Mucosa of descending colon (tissue), 3 donors: ENCODE results near the gene PTPRS. TPM values are rescaled to one million over a fixed set of nuclear protein-coding genes. Genes with fewer than 3 reads are reported as not detected.
"Not testable (repeated sequence)": the region's sequence is repeated elsewhere in the genome, so short reads cannot be mapped to it uniquely, and the experiment has no call there.

Experiments
- ATAC-seq: fragments of 200-7000 bp; cut with Tn5 transposase; one replicate; pipeline ENCODE4 v1.9.1; 2020; ENCODE audit warnings: mild to moderate bottlenecking, moderate library complexity
- DNase-seq, 3 donors: peaks; one replicate each; pipeline ENCODE4 v3.0.0-alpha.2; 2020
- H3K36me3 ChIP-seq: fragments of 200-600 bp; one replicate; pipeline ENCODE4 v1.8.0; 2021; ENCODE audit warnings: low read depth, mild to moderate bottlenecking
- H3K4me1 ChIP-seq: fragments of 200-600 bp; one replicate; pipeline ENCODE4 v1.8.0; 2021; ENCODE audit warnings: low read depth, mild to moderate bottlenecking
- H3K4me3 ChIP-seq: fragments of 200-600 bp; one replicate; pipeline ENCODE4 v1.8.0; 2021; ENCODE audit warnings: mild to moderate bottlenecking
- H3K9me3 ChIP-seq: fragments of 200-600 bp; one replicate; pipeline ENCODE4 v1.8.0; 2021; ENCODE audit warnings: mild to moderate bottlenecking
- intact Hi-C, 2 donors: fragments of 100-400 bp; cut with DNase I in 1 of 2; cut with micrococcal nuclease in 1 of 2; formaldehyde crosslinking; loops; one replicate each; pipeline versions ENCODE4 v1.11.0 to v1.11.1; 2022; cut with DNase I, micrococcal nuclease
- long read RNA-seq, 2 donors: library from polyadenylated mRNA; unstranded; transcript quantifications; one replicate each; pipeline ENCODE4 v2.0.0, GENCODE V29; 2019 to 2021
- total RNA-seq, 3 donors: library from RNA; stranded (reverse); fragmentation: NEBNext Ultra II Directional in 2 of 3; extraction: Animal tissue kit (Norgen Biotek cat#: 25700) in 2 of 3; gene quantifications; one replicate each; pipeline versions ENCODE4 v1.2.1 to v1.2.4, GENCODE V29; 2021 to 2023
- TF ChIP-seq, protein P1 (sequence below): fragments of 200-600 bp; IDR thresholded peaks from one replicate; pipeline ENCODE4 v1.8.0; 2022; ENCODE audit warnings: antibody characterized with exemption, mild to moderate bottlenecking
- donor health status: DM: no; HTN: no; CAD: no; lungs with moderate emphysema.
- donor health status: DM: no; HTN: no; CAD: no.
- donor health status: DM: no; HTN: yes; CAD: no.

PTPRS gene
- 100 to 1,000 TPM in 1 of 3 donors, 10 to 100 TPM in 1, 1 to 10 TPM in 1; 7.2 to 131 (median 22.5) TPM for total RNA-seq
- long read RNA-seq, donor 1, partial matches to known transcripts = 26 of 44 reads
- long read RNA-seq, donor 1, other reads (novel, unspliced or antisense) = 18 of 44 reads
- long read RNA-seq, donor 2, partial matches to known transcripts = 0 of 3 reads
- long read RNA-seq, donor 2, other reads (novel, unspliced or antisense) = 3 of 3 reads

DNA sequence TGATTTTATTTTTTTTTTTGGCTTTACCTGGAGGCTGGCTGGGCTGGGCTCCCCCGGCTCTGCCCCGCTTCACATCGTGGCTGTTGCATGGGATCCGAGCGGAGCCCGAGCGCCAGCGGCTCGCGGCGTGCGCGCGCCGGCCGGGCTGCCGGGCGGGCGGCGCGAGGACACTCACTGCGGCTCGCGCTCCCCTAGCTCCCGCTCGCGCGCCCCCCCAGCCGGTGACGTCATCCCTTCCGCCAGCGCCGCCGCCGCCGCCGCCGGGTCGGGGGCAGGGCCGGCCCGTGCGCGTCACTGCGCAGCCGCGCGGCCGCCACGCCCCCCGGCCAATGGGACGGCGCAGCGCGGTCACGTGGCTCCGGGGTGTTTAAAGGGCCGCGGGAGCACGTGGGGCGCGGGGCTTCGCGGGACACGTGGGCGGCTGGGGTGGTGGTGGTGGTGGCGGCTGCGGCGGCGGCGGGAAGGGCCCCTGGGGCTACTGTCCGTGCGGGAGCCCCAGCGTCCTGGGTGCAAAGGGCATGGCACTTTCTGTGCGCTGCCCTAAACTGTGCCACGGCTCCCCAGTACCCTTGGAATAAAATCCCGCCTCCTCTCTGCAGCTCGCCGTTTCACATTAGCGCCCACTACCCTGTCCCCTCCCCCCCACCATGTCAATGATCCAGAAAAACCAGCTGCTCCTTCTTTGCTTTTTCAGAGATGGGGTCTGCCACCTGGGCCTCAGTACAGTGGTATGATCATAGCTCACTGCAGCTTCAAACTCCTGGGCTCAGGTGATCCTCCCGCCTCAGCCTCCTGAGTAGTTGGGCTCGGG lies at the start of gene PTPRS:
Gene PTPRS, minus strand, starts transcription at position 176 of the 811 bp plus-strand sequence. CDS start 54,672 bp downstream, outside the sequence.
- DNase-seq = peak; percentile 60 to 76 (median 70)
- Histone ChIP-seq H3K4me3 (no peak within 1 kb of the TSS), H3K36me3 (no peaks in the 10 kb centered on the region), H3K9me3 (no peaks in the 10 kb centered on the region), H3K4me1 (peaks cover 4% of the 10 kb centered on the region)
- TF ChIP-seq, protein P1, sequence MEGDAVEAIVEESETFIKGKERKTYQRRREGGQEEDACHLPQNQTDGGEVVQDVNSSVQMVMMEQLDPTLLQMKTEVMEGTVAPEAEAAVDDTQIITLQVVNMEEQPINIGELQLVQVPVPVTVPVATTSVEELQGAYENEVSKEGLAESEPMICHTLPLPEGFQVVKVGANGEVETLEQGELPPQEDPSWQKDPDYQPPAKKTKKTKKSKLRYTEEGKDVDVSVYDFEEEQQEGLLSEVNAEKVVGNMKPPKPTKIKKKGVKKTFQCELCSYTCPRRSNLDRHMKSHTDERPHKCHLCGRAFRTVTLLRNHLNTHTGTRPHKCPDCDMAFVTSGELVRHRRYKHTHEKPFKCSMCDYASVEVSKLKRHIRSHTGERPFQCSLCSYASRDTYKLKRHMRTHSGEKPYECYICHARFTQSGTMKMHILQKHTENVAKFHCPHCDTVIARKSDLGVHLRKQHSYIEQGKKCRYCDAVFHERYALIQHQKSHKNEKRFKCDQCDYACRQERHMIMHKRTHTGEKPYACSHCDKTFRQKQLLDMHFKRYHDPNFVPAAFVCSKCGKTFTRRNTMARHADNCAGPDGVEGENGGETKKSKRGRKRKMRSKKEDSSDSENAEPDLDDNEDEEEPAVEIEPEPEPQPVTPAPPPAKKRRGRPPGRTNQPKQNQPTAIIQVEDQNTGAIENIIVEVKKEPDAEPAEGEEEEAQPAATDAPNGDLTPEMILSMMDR = no peak
- peak; percentile 82 for ATAC-seq
- intact Hi-C loops = no loop called here

DNA sequence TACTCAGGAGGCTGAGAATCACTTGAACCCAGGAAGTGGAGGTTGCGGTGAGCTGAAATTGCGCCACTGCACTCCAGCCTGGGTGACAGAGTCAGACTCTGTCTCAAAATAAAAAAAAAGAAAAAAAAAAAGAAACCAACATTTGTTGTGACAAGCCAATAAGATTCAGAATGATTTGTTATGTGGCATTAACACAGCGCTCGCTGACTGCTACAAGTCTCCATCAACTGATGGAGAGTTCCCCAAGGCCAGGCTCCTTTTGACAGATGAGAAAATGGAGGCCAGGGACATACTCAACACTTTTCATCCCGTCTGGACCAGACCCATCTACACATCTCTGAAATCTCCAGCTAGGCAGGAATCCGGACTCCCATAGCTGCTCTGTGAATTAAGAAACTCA lies 48.7 kb upstream of the PTPRS start:
- no peaks in the 10 kb centered on the region for H3K9me3 ChIP-seq

DNA sequence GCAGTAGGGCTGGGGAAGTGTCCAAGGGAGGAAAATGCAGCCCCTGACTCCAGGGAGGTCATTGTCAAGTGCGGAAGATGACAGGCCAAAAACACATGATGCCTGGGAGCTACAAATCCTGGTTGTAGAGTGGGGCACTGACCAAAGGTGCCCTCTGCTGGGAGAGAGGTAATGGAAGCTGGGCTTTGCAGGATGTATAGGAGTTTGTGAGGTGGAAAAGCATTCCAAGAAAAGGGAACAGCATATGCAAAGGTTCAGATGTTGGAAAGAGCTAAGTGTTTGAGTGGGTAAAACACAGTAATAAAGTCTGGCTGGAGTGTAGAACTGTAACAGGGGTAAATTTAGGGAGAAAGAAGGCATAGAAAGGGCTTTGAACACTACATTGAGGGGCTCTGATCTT lies 46.9 kb upstream of the PTPRS start:
- intact Hi-C loops = no loop called here
- H3K4me1 ChIP-seq = no peaks in the 10 kb centered on the region
- peaks cover 8% of the 10 kb centered on the region for H3K9me3 ChIP-seq
- no peak overlapping the region for H3K4me3 ChIP-seq
- no peak for ATAC-seq
- TF ChIP-seq, protein P1 = no peak
- H3K36me3 ChIP-seq = no peaks in the 10 kb centered on the region
- no peak for DNase-seq

More for the DNA sequence above, 48.7 kb upstream of the PTPRS start:
- Histone ChIP-seq H3K4me1 (no peaks in the 10 kb centered on the region), H3K36me3 (no peaks in the 10 kb centered on the region), H3K4me3 (no peak overlapping the region)
- ATAC-seq (no peak), DNase-seq (no peak)
- intact Hi-C loops = no loop called here
- TF ChIP-seq, protein P1 = no peak

DNA sequence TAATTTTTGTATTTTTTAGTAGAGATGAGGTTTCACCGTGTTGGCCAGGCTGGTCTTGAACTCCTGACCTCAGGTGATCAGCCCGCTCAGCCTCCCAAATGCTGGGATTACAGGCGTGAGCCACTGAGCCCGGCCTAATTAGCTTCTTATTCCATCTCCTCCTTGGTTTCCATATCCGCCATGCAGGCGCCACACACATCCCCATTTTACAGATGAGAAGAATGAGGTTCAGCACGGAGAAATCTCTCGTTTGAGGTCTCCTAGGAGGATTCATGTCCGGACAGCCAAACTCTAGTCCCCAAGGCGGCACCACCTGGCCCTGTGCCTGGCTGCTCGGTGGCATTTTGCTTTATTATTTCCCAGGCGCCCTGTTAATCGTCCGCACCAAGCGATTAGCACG lies 46.2 kb upstream of the PTPRS start:
- Histone ChIP-seq H3K4me3 (no peak overlapping the region), H3K4me1 (no peaks in the 10 kb centered on the region), H3K9me3 (peaks cover 14% of the 10 kb centered on the region), H3K36me3 (no peaks in the 10 kb centered on the region)
- TF ChIP-seq, protein P1 = no peak
- DNase-seq (no peak), ATAC-seq (no peak)
- intact Hi-C loops = no loop called here

DNA sequence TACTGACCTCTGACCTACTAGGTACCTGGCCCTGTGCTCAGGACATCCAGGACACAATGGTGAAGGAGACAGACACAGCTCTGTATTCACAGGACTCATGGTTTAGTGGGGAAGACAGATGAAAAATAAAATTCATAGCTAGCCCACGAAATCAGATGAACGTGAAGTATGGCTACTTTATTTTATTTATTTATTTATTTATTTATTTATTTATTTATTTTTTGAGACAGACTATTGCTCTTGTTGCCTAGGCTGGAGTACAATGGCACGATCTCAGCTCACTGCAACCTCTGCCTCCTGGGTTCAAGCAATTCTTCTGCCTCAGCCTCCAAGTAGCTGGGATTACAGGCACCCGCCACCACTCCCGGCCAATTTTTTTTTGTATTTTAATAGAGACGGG lies 40.6 kb upstream of the PTPRS start:
- H3K36me3 ChIP-seq, DNase-seq, intact Hi-C loops, H3K4me3 ChIP-seq, H3K4me1 ChIP-seq, ATAC-seq: not testable (repeated sequence)
- H3K9me3 ChIP-seq = peaks cover 20% of the 10 kb centered on the region

DNA sequence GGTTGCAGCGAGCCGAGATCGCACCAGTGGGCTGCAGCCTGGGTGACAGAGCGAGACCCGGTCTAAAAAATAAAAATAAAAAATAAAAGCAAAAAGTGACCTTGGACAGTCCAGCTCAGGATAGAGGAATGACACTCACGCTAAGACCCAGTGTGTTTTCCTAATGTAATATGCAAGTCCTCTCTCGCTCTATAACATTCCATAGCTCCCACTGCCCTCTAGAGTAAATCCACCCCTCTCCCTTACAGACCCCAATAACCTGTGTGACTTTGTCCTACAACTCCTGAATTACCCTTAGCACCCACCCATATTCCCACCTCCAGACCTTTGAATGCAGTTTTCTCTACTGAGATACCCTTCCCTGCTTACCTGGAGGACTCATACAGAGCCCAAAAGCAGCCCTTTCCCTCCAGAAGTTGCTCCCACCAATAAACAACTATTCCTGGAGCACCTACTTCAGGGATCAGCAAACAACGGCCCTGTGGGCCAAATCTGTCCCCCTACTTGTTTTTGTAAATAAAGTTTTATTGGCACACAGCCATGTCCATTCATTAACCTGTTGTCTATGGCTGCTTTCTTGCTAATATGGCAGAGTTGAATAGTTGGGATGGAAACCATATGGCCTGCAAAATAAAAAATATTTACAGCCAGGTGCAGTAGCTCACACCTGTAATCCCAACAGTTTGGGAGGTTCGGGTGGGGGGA lies 39.8 kb upstream of the PTPRS start:
- no peak for DNase-seq
- ATAC-seq = no peak
- Histone ChIP-seq H3K4me3 (no peak overlapping the region), H3K4me1 (no peaks in the 10 kb centered on the region), H3K36me3 (no peaks in the 10 kb centered on the region), H3K9me3 (peaks cover 20% of the 10 kb centered on the region)
- intact Hi-C loops = no loop called here
- TF ChIP-seq, protein P1 = no peak
